Smooth muscle cell of the brain vasculature (primary cell): Measurements from ENCODE around the gene SUSD6.
"Not testable (repeated sequence)": the region's sequence is repeated elsewhere in the genome, so short reads cannot be mapped to it uniquely, and the experiment has no call there.

Experiments used
- DNase-seq: peaks from one replicate; pipeline ENCODE4 v3.0.0-alpha.2; 2012; ENCODE audit warnings: low read depth, low spot score

SUSD6 gene

GRCh38 chr14:69620981-69621380 is 9.6 kb downstream of the SUSD6 start:
- DNase-seq: no peak

DNA sequence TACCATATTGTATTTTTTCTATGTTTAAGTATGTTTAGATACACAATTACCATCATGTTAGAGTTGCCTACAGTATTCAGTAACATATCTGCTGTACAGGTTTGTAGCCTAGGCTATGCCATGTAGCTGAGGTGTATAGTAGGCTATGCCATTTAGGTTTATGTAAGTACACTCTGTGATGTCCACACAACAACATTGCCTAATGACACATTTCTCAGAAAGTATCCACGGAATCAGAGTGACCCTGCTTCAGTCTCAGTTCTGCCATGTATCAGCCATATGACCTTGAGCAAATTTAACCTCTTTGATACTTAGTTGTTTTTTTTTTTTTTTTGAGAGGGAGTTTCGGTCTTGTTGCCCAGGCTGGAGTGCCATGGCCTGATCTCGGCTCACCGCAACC is 12.7 kb downstream of the SUSD6 start:
- no peak for DNase-seq

- DNase-seq: no peak
These were observed 14.1 kb downstream of the SUSD6 start for GRCh38 chr14:69625299-69626131.

- DNase-seq: no peak
These were observed 14.7 kb downstream of the SUSD6 start for GRCh38 chr14:69626132-69626500.

DNA sequence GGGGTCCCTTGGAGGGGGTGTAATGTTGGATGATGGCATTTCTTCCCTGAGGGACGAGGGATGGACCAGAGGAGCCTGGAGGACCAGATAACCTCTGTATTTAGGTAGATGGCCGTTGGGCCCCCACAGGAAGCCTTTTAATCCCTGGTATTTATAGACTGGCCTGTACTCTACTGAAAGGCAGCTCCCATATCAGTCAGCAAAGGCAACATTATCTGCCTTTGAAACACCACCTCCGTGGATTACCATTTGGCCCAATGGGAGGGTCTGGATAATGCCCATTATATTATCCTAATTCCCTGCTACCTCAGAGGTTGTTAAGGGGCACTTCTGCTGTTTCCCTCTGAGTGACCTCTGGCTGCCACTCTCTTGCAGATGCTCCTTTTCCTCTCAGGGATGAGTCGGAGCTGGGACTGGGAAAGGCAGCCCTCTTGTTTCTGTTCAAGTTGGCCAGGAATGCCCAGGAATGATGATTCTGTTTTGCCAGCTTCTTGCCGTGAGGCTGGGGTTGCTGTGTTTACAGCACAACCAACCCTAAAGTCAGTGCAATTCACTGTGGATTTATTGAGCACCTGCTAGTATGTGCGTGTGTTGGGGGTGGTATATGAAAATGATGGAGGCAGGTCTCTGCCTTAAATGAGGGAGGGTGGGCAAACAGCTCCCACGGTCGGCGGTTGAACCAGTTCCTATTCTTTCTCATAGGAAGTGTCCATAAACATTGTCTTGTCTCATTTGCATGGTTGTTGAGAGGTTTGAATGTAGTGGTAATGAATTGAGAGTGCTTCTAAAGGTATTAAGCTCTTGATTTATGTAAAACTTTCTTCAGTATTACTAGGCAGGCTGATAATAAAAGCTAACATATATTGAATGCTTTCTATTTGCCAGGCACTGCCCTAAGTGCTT is 18.1 kb downstream of the SUSD6 start:
- no peak for DNase-seq

DNA sequence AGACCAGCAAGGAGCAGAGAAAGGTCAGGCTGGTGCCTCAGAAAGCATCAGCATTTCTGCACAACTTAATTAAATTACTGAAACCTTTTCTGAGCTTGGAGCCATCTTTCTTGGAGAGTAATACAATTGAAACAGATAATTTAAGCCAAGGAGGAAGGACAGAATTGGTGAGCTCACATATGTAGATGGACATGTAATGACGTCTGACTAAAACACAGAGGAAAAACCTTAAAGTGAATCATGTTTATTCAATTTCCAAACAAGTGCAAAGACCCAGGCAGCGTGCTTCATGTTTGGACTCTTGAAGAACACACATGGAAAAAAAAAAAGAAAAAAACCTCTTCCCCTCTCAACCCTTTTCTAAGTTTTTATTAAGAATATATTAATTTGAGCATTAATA is 19.0 kb downstream of the SUSD6 start:
- no peak for DNase-seq

DNA sequence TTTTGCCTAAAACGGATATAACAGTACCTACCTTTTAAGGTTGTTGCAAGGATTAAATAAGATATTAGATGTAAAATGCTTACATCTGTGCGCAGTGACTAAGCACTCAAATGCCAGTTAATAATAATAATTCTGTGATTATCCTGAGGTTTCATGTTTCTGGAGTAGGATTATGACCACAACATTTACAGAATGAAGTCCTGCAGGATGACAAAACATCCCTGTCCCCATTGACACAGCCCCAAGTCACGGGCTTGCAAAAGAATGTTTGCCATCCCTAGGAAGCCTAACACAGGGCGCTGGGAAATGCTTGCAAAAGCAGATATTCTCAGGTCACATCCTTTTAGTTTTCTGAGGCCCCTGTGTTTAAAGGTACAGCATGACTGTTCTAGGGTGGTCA is 20.1 kb downstream of the SUSD6 start:
- DNase-seq: no peak

GRCh38 chr14:69632164-69632563 is 20.8 kb downstream of the SUSD6 start:
- no peak for DNase-seq

GRCh38 chr14:69632593-69633151 is 21.3 kb downstream of the SUSD6 start:
- no peak for DNase-seq

DNA sequence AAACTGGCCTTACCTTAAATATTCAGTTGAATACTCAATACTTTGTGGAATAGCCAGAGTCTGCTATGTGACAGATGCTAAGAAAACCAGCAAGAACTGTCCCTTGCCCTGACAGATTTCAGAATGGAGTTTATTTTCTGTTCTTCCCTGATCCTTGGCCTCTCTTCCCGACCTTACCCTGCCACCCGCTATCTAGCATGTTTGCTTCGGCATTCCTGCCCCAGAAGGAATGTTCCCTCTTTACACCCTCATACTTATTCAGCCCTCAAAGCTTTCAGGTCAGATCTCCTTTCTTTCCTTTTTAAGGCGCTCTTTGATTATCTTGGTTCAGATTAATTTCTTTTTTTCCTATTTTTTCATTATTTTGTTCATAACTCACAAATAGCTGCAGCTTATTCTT is 21.8 kb downstream of the SUSD6 start:
- DNase-seq: no peak

DNA sequence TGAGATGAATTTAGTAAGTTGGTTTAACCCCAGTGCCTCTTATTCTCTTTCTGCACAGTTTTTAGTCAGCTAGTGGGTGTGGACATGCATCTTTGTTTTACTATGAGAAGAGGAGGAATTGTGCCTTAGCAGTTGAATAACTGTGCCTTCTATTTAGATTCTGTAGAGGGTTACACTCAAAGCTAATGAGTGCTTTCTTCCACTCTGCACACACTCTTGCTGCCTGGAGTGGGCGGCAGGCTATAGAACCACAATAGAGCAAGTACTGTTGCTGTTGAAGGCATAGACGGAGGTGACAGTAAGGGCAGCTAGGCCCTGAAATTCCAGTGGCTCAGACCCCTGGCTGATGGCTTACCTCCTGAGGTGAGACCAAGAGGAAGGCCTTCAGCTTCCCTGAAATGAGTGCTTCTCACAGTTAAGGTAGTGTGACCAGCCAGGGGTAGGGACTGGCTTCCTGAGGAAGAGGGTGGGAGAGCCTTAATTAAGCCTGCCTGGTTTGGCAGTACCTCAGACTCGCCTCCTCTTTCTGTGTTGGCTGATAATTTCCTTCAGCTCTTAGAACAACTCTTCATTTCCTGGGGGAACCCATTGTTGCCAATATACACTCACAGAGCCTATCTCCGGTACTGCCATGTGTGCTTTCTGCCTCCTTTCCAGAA is 24.7 kb downstream of the SUSD6 start:
- DNase-seq: no peak

DNA sequence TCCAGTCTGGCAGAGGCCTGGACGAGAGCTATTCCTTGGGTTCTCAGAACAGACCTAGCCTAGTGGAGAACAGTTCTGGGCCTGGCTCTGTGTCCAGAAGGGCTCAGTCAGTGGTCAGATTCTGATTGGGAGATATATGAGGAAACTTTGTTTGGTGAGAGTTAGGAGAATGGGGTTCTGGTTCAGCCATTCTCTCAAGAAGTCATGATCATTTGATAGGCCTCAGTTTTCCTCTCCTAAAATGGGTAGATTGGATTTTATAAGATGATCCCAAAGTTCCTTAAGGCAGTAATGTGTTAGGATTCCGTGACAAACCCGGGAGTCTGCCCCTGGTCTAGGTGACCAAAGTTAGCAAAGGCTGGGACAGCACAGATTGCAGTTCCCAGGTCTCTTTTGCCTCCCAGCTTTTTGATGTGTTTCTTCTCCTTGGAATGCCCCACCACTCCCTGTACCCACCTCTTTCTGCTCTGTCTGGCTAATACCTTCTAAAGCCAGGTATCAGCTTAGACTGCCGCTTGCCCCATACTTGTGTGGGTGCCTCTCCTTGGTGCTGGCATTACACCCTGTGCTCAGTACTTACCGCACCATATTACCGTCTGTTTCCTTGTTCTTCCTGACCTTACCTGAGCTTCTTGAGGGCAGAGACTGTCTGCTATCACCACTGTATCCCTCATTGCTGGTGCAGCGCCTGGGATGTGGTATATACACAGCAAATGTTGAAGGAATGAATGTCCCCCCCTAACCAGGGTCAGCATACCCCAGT is 25.5 kb downstream of the SUSD6 start:
- no peak for DNase-seq

DNA sequence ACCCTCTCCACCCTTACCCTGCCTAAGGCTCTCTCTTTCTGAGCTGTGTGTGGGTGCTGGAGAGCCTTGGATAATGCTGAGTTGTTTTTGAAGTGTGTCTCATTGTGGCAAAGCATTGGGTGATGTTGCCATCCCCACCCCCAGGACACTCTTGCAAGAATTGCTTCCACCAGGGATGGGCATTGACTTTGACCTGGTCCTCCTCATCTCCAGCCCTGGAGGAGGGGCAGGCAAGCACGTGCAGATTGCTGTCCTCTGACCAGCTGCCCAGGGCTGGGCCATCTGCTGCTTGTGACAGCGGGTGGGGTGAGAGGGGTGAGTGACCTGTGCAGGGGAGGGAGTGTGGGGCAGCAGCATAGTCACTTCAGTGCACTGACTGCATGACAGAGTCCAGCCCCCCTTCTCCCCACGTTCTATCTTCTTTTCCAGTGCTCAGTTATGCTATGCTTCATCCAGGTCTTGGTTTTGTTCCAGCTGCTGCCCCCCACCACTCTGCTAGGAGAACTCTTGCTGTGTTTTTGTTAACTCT is 26.2 kb downstream of the SUSD6 start:
- no peak for DNase-seq

DNA sequence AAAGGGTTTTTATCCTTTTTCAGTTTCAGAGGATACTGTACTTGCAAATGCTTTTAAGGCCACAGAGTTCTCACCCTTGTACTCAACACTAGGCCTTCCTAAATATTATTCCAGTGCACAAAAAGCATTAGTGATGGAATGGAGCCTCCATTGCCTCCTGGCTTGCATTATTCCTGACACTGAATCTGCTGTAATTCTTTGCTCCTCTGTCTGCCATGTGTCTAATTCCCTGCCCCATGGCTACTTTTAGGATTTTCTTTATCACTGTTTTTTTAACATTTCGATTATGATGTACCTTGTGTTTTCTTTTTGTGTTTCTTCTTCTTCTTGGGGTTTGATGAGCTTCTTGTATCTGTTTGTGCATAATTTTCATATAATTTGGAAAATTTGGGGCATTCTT is 29.5 kb downstream of the SUSD6 start:
- no peak for DNase-seq

- DNase-seq: not testable (repeated sequence)
These were observed 30.9 kb downstream of the SUSD6 start for GRCh38 chr14:69642212-69642793.

DNA sequence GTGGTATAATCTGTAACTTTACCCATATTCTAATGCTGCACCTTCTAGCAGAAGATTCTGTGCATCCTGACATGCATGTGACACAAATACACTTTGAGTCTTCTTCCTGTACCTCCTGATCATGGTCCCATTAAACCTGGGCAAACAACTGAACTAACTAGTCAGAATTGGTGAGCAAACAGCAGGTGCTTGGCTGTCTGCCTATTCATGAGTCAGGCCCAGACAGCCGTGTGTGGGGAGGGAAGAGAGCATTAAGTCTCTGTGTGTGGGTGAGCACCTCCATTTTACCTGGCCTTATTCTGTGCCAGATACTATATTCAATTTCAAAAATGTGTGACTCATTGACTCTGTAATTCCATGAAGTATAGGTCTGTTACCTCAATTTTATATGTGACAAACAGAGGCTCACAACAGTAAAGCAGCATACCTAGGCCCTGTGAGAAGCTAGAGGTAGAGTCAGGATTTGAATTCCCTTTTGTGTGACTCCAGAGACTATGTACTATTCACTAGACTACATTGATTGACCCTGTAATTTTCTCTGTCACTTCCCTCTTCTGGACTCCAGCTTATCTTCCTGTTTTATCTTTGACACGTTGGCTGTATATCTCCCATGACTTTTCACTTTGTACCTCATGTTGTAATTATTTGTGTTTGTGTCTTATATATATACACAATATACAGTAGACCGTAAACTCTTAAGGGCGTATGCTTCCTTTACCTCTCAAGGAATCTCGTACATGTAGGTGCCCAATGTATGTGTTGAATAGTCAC is 32.2 kb downstream of the SUSD6 start:
- DNase-seq: no peak

DNA sequence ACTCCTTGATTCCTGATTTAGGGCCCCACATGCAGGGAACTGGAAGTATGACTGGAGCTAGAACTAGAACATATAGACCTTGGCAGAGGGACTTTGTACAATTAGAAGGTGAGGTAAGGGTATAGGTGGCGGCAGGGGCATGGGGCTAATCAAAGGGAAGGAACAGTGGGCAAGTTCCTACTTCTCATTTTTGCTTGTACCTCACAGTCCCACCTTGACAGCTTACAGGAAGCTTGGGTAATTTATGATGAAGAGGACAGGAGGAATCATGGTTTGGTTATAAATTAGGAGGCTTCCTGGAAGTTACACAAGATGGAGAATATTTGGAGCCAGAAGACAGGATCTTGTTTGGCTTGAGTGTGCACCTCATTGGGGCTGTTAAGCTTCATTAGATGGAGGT is 33.4 kb downstream of the SUSD6 start:
- DNase-seq: no peak

DNA sequence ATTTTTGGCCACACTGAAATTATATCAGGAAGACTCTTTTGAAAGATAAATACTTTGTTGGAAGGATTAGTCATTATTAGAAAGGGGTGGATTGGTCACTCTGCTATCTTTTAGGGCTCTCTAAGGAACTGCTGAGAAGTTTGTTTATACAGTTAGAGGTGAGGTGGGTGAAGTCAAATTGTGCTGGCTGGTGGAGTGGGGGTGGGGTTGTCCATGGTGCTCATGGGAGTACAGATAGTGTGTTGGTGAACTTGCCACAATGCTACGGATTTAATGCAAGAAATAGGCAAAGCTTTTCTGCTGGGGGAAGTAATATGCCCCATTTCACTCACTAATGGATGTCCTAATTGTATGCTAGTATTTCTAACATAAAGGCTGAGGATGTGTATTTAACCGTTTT is 35.8 kb downstream of the SUSD6 start:
- no peak for DNase-seq

- DNase-seq: not testable (repeated sequence)
These were observed 36.2 kb downstream of the SUSD6 start for GRCh38 chr14:69647642-69648041.
